Right ventricle myocardium inferior (tissue), 1 donor: ENCODE results near the gene CLEC16A. TPM values are rescaled to one million over a fixed set of nuclear protein-coding genes. Genes with fewer than 3 reads are reported as not detected.

ENCODE experiments used
- ATAC-seq: fragments of 200-7000 bp; cut with Tn5 transposase; one replicate; pipeline ENCODE4 v1.9.1; 2020; ENCODE audit warnings: mild to moderate bottlenecking, moderate library complexity
- DNase-seq: peaks from one replicate; pipeline ENCODE4 v3.0.0; 2021; ENCODE audit errors: missing footprints
- intact Hi-C: fragments of 100-400 bp; cut with DNase I; formaldehyde crosslinking; loops from one replicate; pipeline ENCODE4 v1.11.0; 2022
- total RNA-seq: library from RNA; stranded (reverse); fragmentation: NEBNext Ultra II Directional; extraction: Animal tissue kit (Norgen Biotek cat#: 25700); gene quantifications from one replicate; pipeline ENCODE4 v1.2.1, GENCODE V29; 2021
- donor health status: DM: no; HTN: yes; CAD: no; lungs with severe emphysema.

Gene CLEC16A
- total RNA-seq, 1 donor from 2014 or later: 23.0 TPM

GRCh38 chr16:11162586-11163268, 218.4 kb downstream of the CLEC16A start:
- DNase-seq (peak; percentile 22), ATAC-seq (peak; percentile 20)
- intact Hi-C loops: no loop called here

DNA sequence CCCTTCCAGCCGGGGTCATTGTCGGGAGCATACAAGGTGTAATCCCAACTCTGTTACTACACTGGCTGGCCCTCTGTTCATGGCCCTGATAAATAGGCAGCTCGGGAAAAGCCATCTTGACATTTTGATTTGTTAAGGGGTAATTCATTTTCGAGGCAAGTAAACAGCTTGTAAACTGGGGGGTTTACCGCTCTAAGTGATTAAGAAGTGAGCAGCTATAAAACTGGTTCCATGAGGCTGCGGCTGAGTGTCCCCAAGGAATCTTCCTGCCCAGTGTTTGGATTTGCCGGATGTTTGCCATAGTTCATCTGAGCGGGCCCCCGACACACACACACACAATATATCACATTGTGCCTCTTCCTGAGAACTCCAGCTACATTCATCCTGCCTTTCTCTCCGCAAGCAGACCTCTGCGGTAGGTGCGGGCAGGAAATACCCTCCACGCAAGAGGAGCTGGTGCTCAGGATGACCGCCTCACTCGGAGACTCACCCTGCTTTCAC, 219.4 kb downstream of the CLEC16A start:
- no peak for ATAC-seq
- DNase-seq: peak; percentile 42
- intact Hi-C loops: no loop called here

- DNase-seq: peak; percentile 35
- ATAC-seq: no peak
- intact Hi-C loops: no loop called here
These were observed 220.3 kb downstream of the CLEC16A start for GRCh38 chr16:11164482-11165270.

DNA sequence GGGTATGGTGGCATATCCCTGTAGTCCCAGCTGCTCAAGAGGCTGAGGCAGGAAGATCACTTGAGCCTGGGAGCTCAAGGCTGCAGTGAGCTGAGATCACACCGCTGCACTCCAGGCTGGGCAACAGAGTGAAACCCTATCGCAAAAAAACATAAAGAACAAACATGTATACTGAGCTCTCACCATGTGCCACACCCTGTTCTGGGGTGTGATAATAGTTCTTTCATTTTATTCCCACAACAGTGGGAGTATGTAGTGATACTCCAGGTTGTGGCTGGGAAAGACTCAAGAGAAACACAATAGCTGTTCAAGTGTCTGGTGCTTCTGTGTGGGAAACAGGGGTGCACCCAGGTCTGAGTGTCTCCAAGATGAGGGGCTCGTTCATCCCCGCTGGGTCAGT, 221.0 kb downstream of the CLEC16A start:
- DNase-seq (peak; percentile 11), ATAC-seq (no peak)
- intact Hi-C loops: no loop called here

GRCh38 chr16:11165894-11166665, 221.7 kb downstream of the CLEC16A start:
- ATAC-seq: no peak
- DNase-seq: peak; percentile 22
- intact Hi-C loops: no loop called here

DNA sequence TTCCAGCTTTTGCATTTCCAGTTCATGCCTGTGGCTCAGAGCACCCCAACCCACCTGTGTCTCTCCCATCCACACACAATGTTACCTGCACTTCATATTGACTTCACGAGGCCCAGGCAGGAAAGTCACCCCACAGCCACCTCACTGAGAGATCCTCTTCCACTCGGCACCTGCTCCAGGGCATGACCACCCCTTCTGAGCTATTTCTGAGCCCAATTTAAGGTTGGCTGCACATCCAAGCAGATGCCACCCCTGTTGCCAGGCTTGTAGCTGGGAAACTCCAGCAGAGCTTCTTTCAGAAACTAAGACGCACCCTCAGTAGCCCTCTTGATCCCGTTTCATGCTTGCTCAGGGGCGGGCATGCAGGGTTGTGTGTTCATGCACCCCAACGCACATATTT, 223.2 kb downstream of the CLEC16A start:
- intact Hi-C loops: no loop called here
- DNase-seq (no peak), ATAC-seq (no peak)

DNA sequence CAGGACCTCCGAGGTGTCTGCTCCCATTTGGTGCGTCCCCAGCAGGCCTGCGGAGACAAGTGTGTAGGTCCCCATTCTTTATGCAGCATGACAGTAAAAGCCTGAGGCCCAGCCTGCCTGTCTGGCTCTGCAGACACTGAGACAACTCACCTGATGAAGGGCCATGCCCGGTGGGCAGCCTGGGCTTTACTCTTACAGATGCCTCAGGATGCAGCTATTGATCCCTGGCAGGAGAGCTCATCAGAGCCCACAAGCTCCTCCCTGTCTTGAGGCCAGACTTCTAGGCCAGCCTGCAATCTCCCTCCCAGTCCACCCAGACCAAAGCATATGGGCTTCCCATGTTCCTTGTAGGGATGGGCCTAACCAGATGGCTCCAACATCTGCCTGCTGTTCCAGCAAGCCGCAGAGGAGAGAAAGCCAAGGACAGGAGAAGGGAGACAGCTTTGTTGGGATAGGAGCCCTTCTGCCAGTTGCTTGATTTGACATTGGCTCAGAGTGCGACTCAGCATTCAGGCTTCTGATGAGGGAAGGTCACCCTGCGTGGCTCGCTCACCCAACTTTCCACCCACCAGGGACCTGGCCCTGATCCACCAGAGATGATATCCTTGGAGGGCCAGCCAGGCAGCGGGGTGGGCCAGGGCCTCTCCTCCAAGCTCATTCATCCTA, 224.2 kb downstream of the CLEC16A start:
- ATAC-seq (peak; percentile 68), DNase-seq (no peak)
- intact Hi-C loops: no loop called here

- ATAC-seq (no peak), DNase-seq (no peak)
- intact Hi-C loops: no loop called here
These were observed 225.3 kb downstream of the CLEC16A start for GRCh38 chr16:11169641-11170040.

DNA sequence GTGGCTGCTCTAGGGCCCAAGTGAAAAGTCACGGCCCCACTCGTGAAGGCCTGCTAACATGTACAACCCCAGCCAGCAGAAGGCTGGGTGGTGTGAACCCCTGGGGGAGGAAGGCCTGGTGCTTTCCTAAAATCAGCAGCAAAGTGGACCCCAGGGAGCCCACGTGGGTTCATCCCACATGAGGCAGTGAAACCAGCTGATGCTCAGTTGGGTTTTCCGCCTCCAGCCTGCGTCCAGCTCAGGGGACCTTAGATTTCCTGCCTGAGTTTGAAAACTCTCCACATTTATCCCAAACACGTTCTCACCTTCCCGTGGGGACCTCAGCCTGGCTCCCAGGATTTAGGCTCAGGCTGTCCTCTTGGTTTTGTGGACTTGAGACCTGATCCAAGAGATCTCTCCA, 225.8 kb downstream of the CLEC16A start:
- DNase-seq (no peak), ATAC-seq (no peak)
- intact Hi-C loops: no loop called here

DNA sequence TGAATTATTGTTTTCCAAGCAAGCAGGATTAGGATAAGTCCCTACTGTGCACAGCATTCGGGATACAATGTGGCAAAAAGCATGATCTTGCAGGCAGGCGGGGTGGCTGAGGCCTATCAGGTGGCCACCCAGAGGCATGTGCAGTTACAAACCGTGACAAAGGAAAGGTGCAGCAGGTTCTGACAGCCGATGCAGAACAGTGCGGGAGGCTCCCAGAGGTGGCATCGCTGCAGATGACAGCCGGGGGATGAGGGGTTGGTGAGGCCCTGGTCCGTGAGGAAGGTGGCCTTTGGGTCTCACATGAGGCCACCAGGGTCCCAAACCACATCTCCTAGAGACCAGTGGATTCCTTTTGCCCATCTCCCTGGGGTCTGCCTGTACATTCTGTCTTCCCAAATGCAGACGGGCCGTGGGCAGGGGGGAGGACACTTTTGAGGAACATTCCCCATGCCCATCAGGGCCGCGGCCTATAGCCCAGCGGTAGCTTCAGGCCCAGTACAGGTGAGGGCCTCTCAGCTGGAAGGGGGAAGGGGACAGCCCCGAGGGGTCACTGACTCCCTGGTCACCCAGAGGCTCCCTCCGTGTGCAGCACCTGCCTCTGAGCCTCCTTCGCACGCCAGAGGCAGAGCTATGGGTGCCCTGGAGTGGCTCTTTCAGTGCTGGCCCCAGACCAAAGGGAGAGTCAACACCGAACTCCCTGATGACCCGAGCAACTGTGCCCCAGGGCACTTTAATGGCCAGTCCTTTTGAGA, 226.5 kb downstream of the CLEC16A start:
- DNase-seq (no peak), ATAC-seq (no peak)
- intact Hi-C loops: no loop called here

- ATAC-seq: no peak
- intact Hi-C loops: no loop called here
These were observed 227.0 kb downstream of the CLEC16A start for GRCh38 chr16:11171448-11171709.

DNA sequence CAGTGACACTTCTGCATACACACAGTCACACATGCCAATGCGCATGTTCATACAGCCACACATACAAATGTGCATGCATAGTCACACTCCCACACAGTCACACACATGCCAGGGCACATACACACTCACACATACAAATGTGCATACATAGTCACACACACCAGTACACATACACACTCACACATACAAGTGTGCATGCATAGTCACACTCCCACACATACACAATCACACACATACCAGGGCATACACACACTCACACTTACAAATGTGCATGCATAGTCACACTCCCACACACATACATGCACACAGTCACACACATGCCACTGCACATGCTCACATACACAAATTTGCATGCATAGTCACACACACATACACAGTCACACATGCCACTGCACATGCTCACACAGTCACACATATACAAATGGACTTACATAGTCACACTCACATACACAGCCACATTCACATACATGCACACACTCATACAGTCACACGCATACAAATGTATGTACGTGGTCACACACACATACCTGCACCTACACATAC, 227.5 kb downstream of the CLEC16A start:
- intact Hi-C loops: no loop called here
- no peak for ATAC-seq
- DNase-seq: no peak

More at GRCh38 chr16:11171448-11171709, 227.0 kb downstream of the CLEC16A start:
- no peak for DNase-seq

GRCh38 chr16:11173426-11173825, 229.1 kb downstream of the CLEC16A start:
- intact Hi-C loops: no loop called here
- DNase-seq (peak; percentile 17), ATAC-seq (no peak)

- ATAC-seq: no peak
- intact Hi-C loops: no loop called here
- no peak for DNase-seq
These were observed 229.8 kb downstream of the CLEC16A start for GRCh38 chr16:11174141-11174540.

- intact Hi-C loops: no loop called here
- no peak for DNase-seq
- ATAC-seq: no peak
These were observed 230.9 kb downstream of the CLEC16A start for GRCh38 chr16:11175106-11175786.

- intact Hi-C loops: no loop called here
- no peak for ATAC-seq
- DNase-seq: no peak
These were observed 231.5 kb downstream of the CLEC16A start for GRCh38 chr16:11175787-11176341.

DNA sequence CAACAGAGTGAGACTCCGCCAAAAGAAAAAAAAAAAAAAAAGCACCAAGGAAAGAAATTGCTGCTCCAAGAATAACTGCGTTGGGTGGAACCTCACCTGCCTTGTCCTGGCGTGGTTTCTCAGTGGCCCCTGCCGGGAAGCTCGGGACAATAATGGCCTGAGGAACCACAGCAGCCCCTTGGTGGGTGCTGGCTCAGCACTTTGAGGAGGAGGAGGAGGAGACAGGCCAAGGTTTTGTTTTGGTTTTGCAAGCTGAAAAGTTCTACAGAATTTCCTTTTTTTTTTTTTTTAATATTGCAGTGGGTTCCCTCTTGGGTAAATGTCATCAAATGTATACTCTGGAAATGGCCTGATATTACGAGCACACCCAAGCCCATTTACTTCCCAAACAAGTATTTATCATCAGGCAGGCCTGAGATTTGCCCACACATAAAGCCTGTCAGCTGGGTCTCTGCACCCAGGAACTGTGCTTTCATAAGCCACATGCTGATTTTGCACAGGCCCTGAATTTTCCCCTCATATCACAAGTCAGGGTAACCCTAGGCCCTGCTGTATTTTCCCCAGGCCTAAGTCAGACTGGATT, 233.3 kb downstream of the CLEC16A start:
- intact Hi-C loops: no loop called here
- no peak for DNase-seq
- ATAC-seq: no peak
